GM23248 (cell line): ENCODE data around the gene DLL1. TPM values are rescaled to one million over a fixed set of nuclear protein-coding genes. Genes with fewer than 3 reads are reported as not detected.

ENCODE experiments used
- DNase-seq: peaks from one replicate; pipeline ENCODE4 v3.0.0-alpha.2; 2015
- H2AFZ ChIP-seq: fragments of 200-600 bp; sonication (generic); 2 replicates; pipeline ENCODE4 v1.6.1; 2016; ENCODE audit warnings: antibody characterized with exemption
- H3F3A ChIP-seq: fragments of 200-600 bp; sonication (generic); 2 replicates; pipeline ENCODE4 v1.6.1; 2016; ENCODE audit warnings: mild to moderate bottlenecking, antibody characterized with exemption, mixed run types; ENCODE audit not compliant: insufficient read depth
- H3K27ac ChIP-seq: fragments of 200-600 bp; sonication (generic); 2 replicates; pipeline ENCODE4 v1.5.1; 2016; ENCODE audit warnings: mild to moderate bottlenecking
- H3K27me3 ChIP-seq: fragments of 200-600 bp; sonication (generic); replicated peaks from 2 replicates; pipeline ENCODE4 v1.6.1; 2016; ENCODE audit warnings: mild to moderate bottlenecking; ENCODE audit not compliant: insufficient read depth
- H3K36me3 ChIP-seq: fragments of 200-600 bp; sonication (generic); 2 replicates; pipeline ENCODE4 v1.6.1; 2016; ENCODE audit warnings: low read depth, mild to moderate bottlenecking
- H3K4me1 ChIP-seq: fragments of 200-600 bp; sonication (generic); 2 replicates; pipeline ENCODE4 v1.6.1; 2016; ENCODE audit warnings: mild to moderate bottlenecking; ENCODE audit not compliant: insufficient read depth
- H3K4me2 ChIP-seq: fragments of 200-600 bp; sonication (generic); one replicate; pipeline ENCODE4 v1.6.1; 2016; ENCODE audit warnings: mild to moderate bottlenecking; ENCODE audit not compliant: unreplicated experiment
- H3K4me3 ChIP-seq: fragments of 200-600 bp; sonication (generic); 2 replicates; pipeline ENCODE4 v1.5.1; 2016; ENCODE audit warnings: mild to moderate bottlenecking
- H3K79me2 ChIP-seq: fragments of 200-600 bp; sonication (generic); 2 replicates; pipeline ENCODE4 v1.6.1; 2016; ENCODE audit warnings: mild to moderate bottlenecking; ENCODE audit not compliant: insufficient read depth
- H3K9ac ChIP-seq: fragments of 200-600 bp; sonication (generic); 2 replicates; pipeline ENCODE4 v1.6.1; 2016; ENCODE audit warnings: mild to moderate bottlenecking
- H3K9me2 ChIP-seq: fragments of 200-600 bp; sonication (generic); 2 replicates; pipeline ENCODE4 v1.6.1; 2016; ENCODE audit warnings: mixed run types, mild to moderate bottlenecking, moderate library complexity; ENCODE audit not compliant: insufficient read depth
- H3K9me3 ChIP-seq: fragments of 200-600 bp; sonication (generic); one replicate; pipeline ENCODE4 v1.6.1; 2017; ENCODE audit warnings: low read depth
- H4K20me1 ChIP-seq: fragments of 200-600 bp; sonication (generic); 2 replicates; pipeline ENCODE4 v1.6.0; 2016; ENCODE audit not compliant: insufficient read depth
- EZH2 ChIP-seq: fragments of 200-600 bp; sonication (generic); IDR thresholded peaks from 2 replicates; pipeline ENCODE4 v1.6.1; 2018; ENCODE audit warnings: antibody characterized with exemption, mild to moderate bottlenecking; ENCODE audit not compliant: insufficient read depth, poor library complexity, severe bottlenecking
- EZH2phosphoT487 ChIP-seq: fragments of 200-600 bp; sonication (generic); IDR thresholded peaks from 2 replicates; pipeline ENCODE4 v1.6.1; 2018; ENCODE audit warnings: antibody characterized with exemption, moderate library complexity, mild to moderate bottlenecking, low read depth; ENCODE audit not compliant: insufficient read depth
- WGBS, 2 experiments: methylation state at CpG; one replicate each; pipeline ENCODE4 v1.1.6; 2015 to 2017; ENCODE audit warnings: low lambda C conversion rate in 2 of 2, low coverage in 1 of 2; ENCODE audit errors: missing lambda C conversion rate in 2 of 2; 5-methylcytosine and 5-hydroxymethylcytosine counted together
- in situ Hi-C: fragments of 300-500 bp; cut with MboI; formaldehyde crosslinking; loops from 2 replicates; pipeline ENCODE4 v1.15.0; 2020
- polyA plus RNA-seq: library from polyadenylated mRNA; unstranded; fragments of >200 nt; fragmentation: Nextera tagmentation; extraction: Ambion mirVana; gene quantifications from 2 replicates; pipeline ENCODE4 v1.2.1, GENCODE V29; 2016
- total RNA-seq: library from RNA; depleted of rRNA; stranded (reverse); fragments of >200 nt; shearing (Covaris generic); gene quantifications from 2 replicates; pipeline ENCODE4 v1.2.3, GENCODE V29; 2014

Gene DLL1
- total and polyA plus RNA-seq, 2 experiments from 2014 or later, result 0.68 to 0.86 TPM

- no peak for DNase-seq
- Histone ChIP-seq H3K9ac (no peak overlapping the region), H3K4me3 (no peak overlapping the region), H3K9me3 (no peaks in the 10 kb centered on the region), H2AFZ (no peak overlapping the region), H4K20me1 (peaks cover 33% of the 10 kb centered on the region), H3K27me3 (no peaks in the 10 kb centered on the region), H3K4me1 (peaks cover 16% of the 10 kb centered on the region), H3K9me2 (no peaks in the 10 kb centered on the region), H3K27ac (no peak overlapping the region), H3K36me3 (0 out of 2 replicates have a peak, but pooled peaks cover 6% of the 10 kb centered on the region), H3K4me2 (no peak overlapping the region), H3K79me2 (peaks cover 100% of the 10 kb centered on the region), H3F3A (no peaks in the 10 kb centered on the region)
- in situ Hi-C loops, result no loop called here
- TF ChIP-seq EZH2phosphoT487, result no peak
- no peak for TF ChIP-seq EZH2
- 97 to 100% methylated on average over 2 of the region's 2 CpGs for WGBS, 2 experiments
Observed at GRCh38 chr6:170312876-170313275, 22.0 kb upstream of the DLL1 start.

GRCh38 chr6:170311696-170312095 is 20.8 kb upstream of the DLL1 start:
- TF ChIP-seq EZH2phosphoT487, result no peak
- no peak for TF ChIP-seq EZH2
- Histone ChIP-seq H2AFZ (no peak overlapping the region), H3K9ac (no peak overlapping the region), H3K36me3 (no peaks in the 10 kb centered on the region), H3K9me2 (no peaks in the 10 kb centered on the region), H4K20me1 (peaks cover 33% of the 10 kb centered on the region), H3K4me3 (no peak overlapping the region), H3K4me1 (peaks cover 22% of the 10 kb centered on the region), H3K9me3 (no peaks in the 10 kb centered on the region), H3F3A (no peaks in the 10 kb centered on the region), H3K4me2 (no peak overlapping the region), H3K27ac (no peak overlapping the region), H3K27me3 (no peaks in the 10 kb centered on the region), H3K79me2 (peaks cover 100% of the 10 kb centered on the region)
- peak; percentile 46 for DNase-seq
- WGBS, 2 experiments, result 76 to 79% methylated on average over 5 of the region's 5 CpGs
- in situ Hi-C loops, result no loop called here

GRCh38 chr6:170308761-170309160 is 17.9 kb upstream of the DLL1 start:
- Histone ChIP-seq H3K9me3 (no peaks in the 10 kb centered on the region), H3K27me3 (no peaks in the 10 kb centered on the region), H3K9ac (peak overlapping the region; percentile 25), H3K4me3 (peak overlapping the region; percentile 28), H3K9me2 (no peaks in the 10 kb centered on the region), H4K20me1 (peaks cover 15% of the 10 kb centered on the region), H3K4me1 (peaks cover 22% of the 10 kb centered on the region), H3K79me2 (peaks cover 72% of the 10 kb centered on the region), H3K4me2 (peak overlapping the region; percentile 33), H3K27ac (no peak overlapping the region), H2AFZ (no peak overlapping the region), H3F3A (no peaks in the 10 kb centered on the region), H3K36me3 (no peaks in the 10 kb centered on the region)
- 74 to 83% methylated on average over 1 of the region's 1 CpG for WGBS, 2 experiments
- DNase-seq, result no peak
- TF ChIP-seq EZH2, result no peak
- TF ChIP-seq EZH2phosphoT487, result no peak
- in situ Hi-C loops, result no loop called here

- peak overlapping the region; percentile 83 for H2AFZ ChIP-seq
- peak overlapping the region; percentile 97 for H3K9ac ChIP-seq
- H3K27me3 ChIP-seq, result no peaks in the 10 kb centered on the region
- WGBS, 2 experiments, result 3 to 4% methylated on average over 15 of the region's 15 CpGs
- H3K27ac ChIP-seq, result peak overlapping the region; percentile 58
- no peak for TF ChIP-seq EZH2
- no peak for TF ChIP-seq EZH2phosphoT487
- no peaks in the 10 kb centered on the region for H3F3A ChIP-seq
- H3K79me2 ChIP-seq, result peaks cover 56% of the 10 kb centered on the region
- DNase-seq, result peak; percentile 45
- H3K9me3 ChIP-seq, result no peaks in the 10 kb centered on the region
- H3K4me1 ChIP-seq, result peaks cover 22% of the 10 kb centered on the region
- H3K36me3 ChIP-seq, result no peaks in the 10 kb centered on the region
- H3K9me2 ChIP-seq, result no peaks in the 10 kb centered on the region
- in situ Hi-C loops, result no loop called here
- H3K4me2 ChIP-seq, result peak overlapping the region; percentile 99
- peaks cover 8% of the 10 kb centered on the region for H4K20me1 ChIP-seq
- peak overlapping the region; percentile 93 for H3K4me3 ChIP-seq
Observed at GRCh38 chr6:170307080-170307545, 16.2 kb upstream of the DLL1 start.
